GM12891 (cell line): Measurements from ENCODE around the gene RNF121.

Source experiments
- DNase-seq: peaks from one replicate; pipeline ENCODE4 v3.0.0; 2011; ENCODE audit warnings: low spot score; ENCODE audit not compliant: insufficient read length
- FAIRE-seq: peaks from 2 replicates; lab custom pipeline; 2011; peaks lifted over from hg19 to GRCh38; lab: Jason Lieb, UNC
- PAX5 ChIP-seq: IDR thresholded peaks from 2 replicates; pipeline ENCODE4 v1.6.1; 2011; ENCODE audit warnings: low read length, moderate library complexity, mild to moderate bottlenecking; ENCODE audit not compliant: insufficient read depth, severe bottlenecking
- POLR2A ChIP-seq: IDR thresholded peaks from 2 replicates; pipeline ENCODE4 v1.6.1; 2011; ENCODE audit warnings: low read depth, low read length, control low read depth
- POLR2AphosphoS5 ChIP-seq: IDR thresholded peaks from 2 replicates; pipeline ENCODE4 v1.6.1; 2011; ENCODE audit warnings: low read depth, low read length, control low read depth
- POU2F2 ChIP-seq: IDR thresholded peaks from 2 replicates; pipeline ENCODE4 v1.6.1; 2011; ENCODE audit warnings: low read depth, mild to moderate bottlenecking, control low read depth, low read length, moderate library complexity
- SPI1 ChIP-seq: IDR thresholded peaks from 2 replicates; pipeline ENCODE4 v1.6.1; 2011; ENCODE audit warnings: low read depth, low read length, control low read depth
- TAF1 ChIP-seq: IDR thresholded peaks from 2 replicates; pipeline ENCODE4 v1.6.1; 2011; ENCODE audit warnings: low read depth, low read length, control low read depth

RNF121 gene

DNA sequence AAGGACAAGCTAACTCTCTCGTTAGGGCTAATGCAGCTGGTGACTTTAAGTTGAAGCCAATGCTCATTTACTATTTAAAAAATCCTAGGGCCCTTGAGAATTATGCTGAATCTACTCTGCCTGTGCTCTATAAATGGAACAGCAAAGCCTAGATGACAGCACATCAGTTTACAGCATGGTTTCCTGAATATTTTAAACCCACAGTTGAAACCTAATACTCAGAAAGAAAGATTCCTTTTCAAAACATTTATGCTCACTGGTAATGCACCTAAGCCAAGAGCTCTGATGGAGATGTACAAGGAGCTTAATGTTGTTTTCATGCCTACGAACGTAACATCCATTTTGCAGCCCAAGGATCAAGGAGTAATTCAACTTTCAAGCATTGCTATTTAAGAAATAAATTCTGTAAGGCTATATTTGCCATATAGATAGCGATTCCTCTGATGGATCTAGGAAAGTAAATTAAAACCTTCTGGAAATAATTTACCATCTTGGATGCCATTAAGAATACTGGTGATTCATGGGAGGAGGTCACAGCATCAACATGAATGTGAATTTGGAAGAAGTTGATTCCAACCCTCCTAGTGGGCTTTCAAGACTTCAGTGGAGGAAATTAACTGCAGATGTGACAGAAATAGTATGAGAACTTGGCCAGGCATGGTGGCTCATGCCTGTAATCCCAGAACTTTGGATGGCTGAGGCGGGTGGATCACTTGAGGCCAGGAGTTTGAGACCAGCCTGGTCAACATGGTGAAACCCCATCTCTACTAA, 14.9 kb upstream of the RNF121 start:
- TF ChIP-seq TAF1, result no peak
- DNase-seq (no peak), FAIRE-seq (no peak)

DNA sequence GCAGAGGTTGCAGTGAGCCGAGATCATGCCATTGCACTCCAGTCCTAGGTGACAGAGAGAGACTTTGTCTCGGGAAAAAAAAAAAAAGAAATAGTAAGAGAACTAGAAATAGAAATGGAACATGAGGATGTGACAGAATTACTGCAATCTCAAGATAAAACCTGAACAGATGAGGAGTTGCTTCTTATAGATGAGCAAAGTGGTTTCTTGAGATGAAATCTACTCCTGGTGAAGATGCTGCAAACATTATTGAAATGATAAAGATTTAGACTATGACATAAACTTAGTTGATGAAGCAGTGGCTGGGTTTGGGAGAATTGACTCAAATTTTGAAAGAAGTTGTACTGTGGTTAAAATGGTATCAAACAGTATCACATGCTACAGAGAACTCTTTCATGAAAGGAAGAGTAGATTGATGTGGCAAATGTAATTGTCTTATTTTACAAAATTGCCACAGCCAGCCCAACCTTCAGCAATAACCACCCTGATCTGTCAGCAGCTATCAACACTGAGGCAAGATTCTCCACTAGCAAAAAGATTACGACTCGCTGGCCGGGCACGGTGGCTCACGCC, 14.1 kb upstream of the RNF121 start:
- no peak for DNase-seq
- no peak for FAIRE-seq
- TF ChIP-seq POLR2A (no peak), POLR2AphosphoS5 (no peak), POU2F2 (no peak), PAX5 (no peak), TAF1 (no peak), SPI1 (no peak)

GRCh38 chr11:71917646-71918140, 11.2 kb upstream of the RNF121 start:
- TF ChIP-seq PAX5 (no peak), TAF1 (no peak), SPI1 (no peak), POLR2AphosphoS5 (no peak), POU2F2 (no peak), POLR2A (no peak)
- FAIRE-seq, result no peak
- no peak for DNase-seq

GRCh38 chr11:71927820-71928736, 768 bp upstream of the RNF121 start, which contains the start of gene XNDC1N:
XNDC1N (minus strand) TSS chr11:71928594; CDS start chr11:71923353, 5,241 bp downstream.
- no peak for FAIRE-seq
- peak; percentile 50 for DNase-seq
- TF ChIP-seq POLR2A (peak; percentile 58; the same call in 1 of the 2 replicates), POLR2AphosphoS5 (peak; percentile 79), TAF1 (no peak; the same call in none of the 2 replicates)

DNA sequence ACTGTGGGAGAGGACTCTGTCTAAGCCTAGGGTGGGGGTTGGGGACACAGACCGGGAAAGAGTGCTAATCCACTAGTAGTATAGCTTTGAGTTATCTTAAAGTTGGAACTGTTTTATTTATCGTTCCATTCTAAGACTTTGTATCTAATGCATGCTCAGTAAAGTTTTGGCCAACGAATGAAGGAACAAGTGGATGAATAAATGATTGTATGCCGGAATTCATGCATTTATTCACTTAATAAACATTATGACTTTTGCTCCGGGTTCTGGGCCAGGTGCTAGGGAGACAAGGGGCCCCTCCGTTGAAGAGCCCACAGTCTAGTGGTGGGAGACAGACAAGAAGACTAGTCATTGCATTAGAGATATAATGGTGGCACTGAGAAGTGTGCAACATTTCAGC, 645 bp downstream of the RNF121 start:
- FAIRE-seq (no peak), DNase-seq (no peak)
- no peak for TF ChIP-seq TAF1
- TF ChIP-seq POU2F2, result no peak
- no peak for TF ChIP-seq PAX5
- TF ChIP-seq POLR2A, result no peak
- TF ChIP-seq SPI1, result no peak
- TF ChIP-seq POLR2AphosphoS5, result no peak

GRCh38 chr11:71930556-71931244, 1.9 kb downstream of the RNF121 start:
- no peak for DNase-seq
- TF ChIP-seq POU2F2 (no peak), POLR2A (no peak), PAX5 (no peak), TAF1 (no peak), POLR2AphosphoS5 (no peak), SPI1 (no peak)
- no peak for FAIRE-seq

DNA sequence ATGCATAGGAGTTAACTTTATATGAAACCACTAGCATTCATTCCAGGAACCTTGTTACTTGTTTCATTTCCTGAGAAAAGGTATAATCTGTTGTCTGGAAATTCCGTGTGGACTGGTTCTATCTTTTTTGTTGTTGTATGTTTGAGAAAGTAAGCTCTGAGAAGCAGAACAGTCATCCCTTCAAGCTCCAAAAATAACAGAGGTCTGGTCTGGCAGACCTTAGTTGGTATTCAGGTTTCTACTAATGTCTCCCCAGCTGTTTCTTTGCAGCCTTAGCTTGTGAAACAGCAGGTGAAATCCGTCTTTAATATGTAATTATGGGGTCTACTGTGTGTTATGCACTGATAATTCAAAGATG, 2.4 kb downstream of the RNF121 start:
- DNase-seq (no peak), FAIRE-seq (no peak)
- TF ChIP-seq PAX5 (no peak), POLR2AphosphoS5 (no peak), POLR2A (no peak), TAF1 (no peak), POU2F2 (no peak), SPI1 (no peak)

DNA sequence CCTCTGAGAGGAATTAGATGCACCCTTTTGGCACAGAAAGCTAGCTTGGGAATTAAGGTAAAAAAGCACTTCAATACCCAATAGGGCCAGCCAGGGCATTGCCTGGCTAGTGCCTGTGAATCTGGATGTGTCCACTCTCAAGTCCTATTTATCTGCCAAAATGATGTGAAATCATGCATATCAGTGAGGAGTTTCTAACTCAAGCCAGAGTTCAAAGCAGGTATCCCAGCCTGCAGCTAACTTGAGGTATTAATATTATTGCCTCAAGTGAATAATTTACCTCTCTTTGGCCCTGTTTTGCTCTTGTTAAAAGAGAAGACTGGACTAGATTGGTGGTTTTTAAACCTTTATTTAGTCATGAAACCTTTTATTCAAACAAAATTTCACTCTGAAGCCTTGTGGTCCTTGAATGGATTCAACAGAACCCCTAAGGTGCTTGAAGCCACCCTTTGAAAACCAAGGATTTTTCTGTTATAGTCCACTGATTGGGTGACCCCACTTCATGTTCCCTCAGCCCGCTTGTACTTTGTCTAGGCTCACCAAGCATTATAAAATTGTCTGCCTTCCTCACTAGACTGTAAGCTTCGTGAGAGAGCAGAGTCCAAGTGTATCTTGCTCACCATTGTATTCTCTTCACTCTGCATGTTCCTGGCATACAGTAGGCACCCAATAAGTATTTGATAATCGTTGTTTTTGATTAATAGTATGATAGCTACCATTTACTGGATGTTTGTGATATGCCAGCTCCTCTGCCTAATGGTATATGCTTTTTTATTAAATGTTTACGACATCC, 4.5 kb downstream of the RNF121 start:
- TF ChIP-seq POLR2A (no peak), POLR2AphosphoS5 (no peak), POU2F2 (no peak), TAF1 (no peak), PAX5 (no peak), SPI1 (no peak)
- FAIRE-seq (no peak), DNase-seq (no peak)
